Measurements from ENCODE around the gene LGALS7B. TPM values are rescaled to one million over a fixed set of nuclear protein-coding genes. Genes with fewer than 3 reads are reported as not detected.
"Not testable (repeated sequence)": the region's sequence is repeated elsewhere in the genome, so short reads cannot be mapped to it uniquely, and the experiment has no call there.

The LGALS7B gene
- polyA plus RNA-seq, 1 of the 3 experiments (the other 2 are of a cell fraction), result not detected

GRCh38 chr19:38826856-38827551 is 38.0 kb downstream of the LGALS7B start:
- ChIA-PET POLR2A (no interaction called here), CTCF (no interaction called here)
- Histone ChIP-seq H3K4me3 (ENCODE audit: low read depth in 2 of 2, low read length in 1 of 2) (no peak overlapping the region), H3K36me3 (replicated peaks in 1 of 2; ENCODE audit: control insufficient read depth in 1 of 2, insufficient read depth in 2 of 2, low read length in 1 of 2) (peaks cover 3 to 27% of the 10 kb centered on the region in 2 experiments), H3K27ac (ENCODE audit: low read depth in 2 of 2, low read length in 1 of 2) (no peak overlapping the region), H3K9me2 (no peaks in the 10 kb centered on the region), H3F3A (replicated peaks; ENCODE audit: insufficient read depth) (peaks cover 14% of the 10 kb centered on the region), H4K20me1 (ENCODE audit: insufficient read depth) (no peaks in the 10 kb centered on the region), H3K4me1 (ENCODE audit: control insufficient read depth in 1 of 2, insufficient read depth in 2 of 2, low read depth in 1 of 2, low read length in 1 of 2) (peaks cover 6 to 11% of the 10 kb centered on the region in 2 experiments; a peak in 2 of 4 replicates), H2AFZ (ENCODE audit: low read depth) (no peak overlapping the region), H3K9me3 (no peaks in the 10 kb centered on the region), H3K27me3 (ENCODE audit: insufficient read depth) (no peaks in the 10 kb centered on the region), H3K79me2 (ENCODE audit: insufficient read depth) (peaks cover 13% of the 10 kb centered on the region; the same call in 1 of the 2 replicates), H3K4me2 (no peak overlapping the region), H3K9ac (no peak overlapping the region)
- no peak for DNase-seq
- WGBS (ENCODE audit: low lambda C conversion rate), result 86% methylated on average over 6 of the region's 6 CpGs
- TF ChIP-seq PBX3 (IDR thresholded peaks at IDR 0.05) (no peak), FOSL2 (IDR thresholded peaks at IDR 0.05; ENCODE audit: borderline replicate concordance, low read depth) (no peak), IRF3 (IDR thresholded peaks at IDR 0.05; ENCODE audit: low read depth, low read length) (no peak), JUND (IDR thresholded peaks at IDR 0.05) (no peak), MXI1 (IDR thresholded peaks at IDR 0.05; ENCODE audit: low read depth, low read length) (no peak), CTCF (IDR thresholded peaks at IDR 0.05) (no peak), RFX5 (IDR thresholded peaks at IDR 0.05; ENCODE audit: low read length) (no peak), RCOR1 (IDR thresholded peaks at IDR 0.05; ENCODE audit: low read length) (no peak), TEAD4 (IDR thresholded peaks at IDR 0.05; ENCODE audit: borderline replicate concordance, insufficient read depth) (no peak), ELF1 (IDR thresholded peaks at IDR 0.05) (no peak)

- H3K27ac ChIP-seq (ENCODE audit: low read depth in 2 of 2, low read length in 1 of 2); POLR2A ChIA-PET; H3K4me2 ChIP-seq; H3K9me3 ChIP-seq; H2AFZ ChIP-seq (ENCODE audit: low read depth); H3K9ac ChIP-seq; CTCF ChIA-PET; DNase-seq; H4K20me1 ChIP-seq (ENCODE audit: insufficient read depth); H3K9me2 ChIP-seq; H3K4me3 ChIP-seq (ENCODE audit: low read depth in 2 of 2, low read length in 1 of 2); H3K27me3 ChIP-seq (ENCODE audit: insufficient read depth): not testable (repeated sequence)
- Histone ChIP-seq H3K36me3 (replicated peaks in 1 of 2; ENCODE audit: control insufficient read depth in 1 of 2, insufficient read depth in 2 of 2, low read length in 1 of 2) (peaks cover 3 to 19% of the 10 kb centered on the region in 2 experiments), H3F3A (replicated peaks; ENCODE audit: insufficient read depth) (peaks cover 27% of the 10 kb centered on the region), H3K79me2 (ENCODE audit: insufficient read depth) (peaks cover 13% of the 10 kb centered on the region; the same call in 1 of the 2 replicates), H3K4me1 (ENCODE audit: control insufficient read depth in 1 of 2, insufficient read depth in 2 of 2, low read depth in 1 of 2, low read length in 1 of 2) (peaks cover 9 to 21% of the 10 kb centered on the region in 2 experiments; a peak in 3 of 4 replicates)
- WGBS (ENCODE audit: low lambda C conversion rate), result 95% methylated on average over 7 of the region's 7 CpGs
These were observed 40.2 kb downstream of the LGALS7B start for GRCh38 chr19:38829203-38829602.

Data from SK-N-SH (cell line).